Stimulated activated naive B cell treated with anti-CD40 and anti-IgM and Interleukin-4, amounts not matched to agents 10 μg/mL and 1 μg/mL and 100 μg/mL, for 72 hours (primary cell): ENCODE results near the gene ZNF516.

Experiments
- ATAC-seq, 2 donors: fragments of 150-1000 bp; cut with Tn5 transposase; replicated peaks; 2 replicates each; pipeline ENCODE4 v1.10.0; 2021; ENCODE audit warnings: moderate library complexity in 1 of 2
- DNase-seq: peaks from one replicate; pipeline ENCODE4 v3.0.0; 2021
- H3K27ac Mint-ChIP-seq: one replicate; pipeline ENCODE4 v1.8.0; 2022; ENCODE audit warnings: mild to moderate bottlenecking, mixed read lengths
- H3K27me3 Mint-ChIP-seq, 2 donors: one replicate each; pipeline ENCODE4 v1.8.0; 2022; ENCODE audit warnings: mixed read lengths in 2 of 2
- H3K36me3 Mint-ChIP-seq, 2 donors: one replicate each; pipeline ENCODE4 v1.8.0; 2022; ENCODE audit warnings: mixed read lengths in 2 of 2, mild to moderate bottlenecking in 1 of 2
- H3K4me1 Mint-ChIP-seq, 2 donors: one replicate each; pipeline ENCODE4 v1.8.0; 2022; ENCODE audit warnings: mixed read lengths in 2 of 2, mild to moderate bottlenecking in 1 of 2
- H3K4me3 Mint-ChIP-seq, 2 donors: one replicate each; pipeline ENCODE4 v1.8.0; 2022; ENCODE audit warnings: mild to moderate bottlenecking in 2 of 2, mixed read lengths in 2 of 2, moderate library complexity in 1 of 2
- H3K9me3 Mint-ChIP-seq, 2 donors: one replicate each; pipeline ENCODE4 v1.8.0; 2022; ENCODE audit warnings: mixed read lengths in 2 of 2, mild to moderate bottlenecking in 1 of 2

ZNF516 gene

GRCh38 chr18:76350134-76351025 is 144.7 kb downstream of the ZNF516 start:
- ATAC-seq (no peak), DNase-seq (no peak)
- Mint-ChIP-seq H3K9me3 (peaks cover 8 to 11% of the 10 kb centered on the region in 2 donors), H3K4me3 (no peak overlapping the region), H3K36me3 (peaks cover 18 to 19% of the 10 kb centered on the region in 2 donors), H3K27me3 (peaks cover 4 to 13% of the 10 kb centered on the region in 2 donors), H3K4me1 (peaks cover 10 to 11% of the 10 kb centered on the region in 2 donors), H3K27ac (no peak overlapping the region)

DNA sequence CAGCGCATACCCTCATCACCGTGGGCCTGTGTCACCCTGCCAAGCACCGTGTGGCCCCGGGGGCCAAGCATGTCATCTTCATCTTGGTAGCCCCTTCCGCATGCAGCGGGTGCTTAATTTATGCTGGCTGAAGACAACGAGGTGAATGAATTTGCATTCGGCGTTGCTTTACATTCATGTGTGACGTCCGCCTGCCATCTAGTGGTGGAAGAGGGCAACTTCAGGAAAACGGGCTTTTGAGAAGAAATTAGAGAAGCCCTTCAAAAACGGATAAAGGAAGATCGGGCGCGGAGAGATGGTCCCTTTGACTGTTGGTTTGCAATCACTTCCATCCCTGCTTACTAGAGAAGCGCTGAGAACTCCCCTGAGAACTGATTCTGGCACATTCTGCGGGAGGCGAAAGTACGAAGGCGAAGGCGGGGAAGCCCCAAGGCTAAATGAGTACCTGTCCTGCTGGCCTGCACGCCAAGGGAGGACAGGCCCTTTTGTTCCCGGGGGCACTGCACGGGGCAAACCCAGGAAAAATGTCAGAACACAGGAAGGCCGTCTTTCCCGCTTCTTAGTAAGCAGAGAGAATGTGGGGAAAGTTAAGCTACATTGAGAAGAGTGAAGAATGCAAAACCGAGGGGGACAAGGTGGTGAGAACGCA is 145.9 kb downstream of the ZNF516 start:
- peak; percentile 63 to 66 for ATAC-seq

DNA sequence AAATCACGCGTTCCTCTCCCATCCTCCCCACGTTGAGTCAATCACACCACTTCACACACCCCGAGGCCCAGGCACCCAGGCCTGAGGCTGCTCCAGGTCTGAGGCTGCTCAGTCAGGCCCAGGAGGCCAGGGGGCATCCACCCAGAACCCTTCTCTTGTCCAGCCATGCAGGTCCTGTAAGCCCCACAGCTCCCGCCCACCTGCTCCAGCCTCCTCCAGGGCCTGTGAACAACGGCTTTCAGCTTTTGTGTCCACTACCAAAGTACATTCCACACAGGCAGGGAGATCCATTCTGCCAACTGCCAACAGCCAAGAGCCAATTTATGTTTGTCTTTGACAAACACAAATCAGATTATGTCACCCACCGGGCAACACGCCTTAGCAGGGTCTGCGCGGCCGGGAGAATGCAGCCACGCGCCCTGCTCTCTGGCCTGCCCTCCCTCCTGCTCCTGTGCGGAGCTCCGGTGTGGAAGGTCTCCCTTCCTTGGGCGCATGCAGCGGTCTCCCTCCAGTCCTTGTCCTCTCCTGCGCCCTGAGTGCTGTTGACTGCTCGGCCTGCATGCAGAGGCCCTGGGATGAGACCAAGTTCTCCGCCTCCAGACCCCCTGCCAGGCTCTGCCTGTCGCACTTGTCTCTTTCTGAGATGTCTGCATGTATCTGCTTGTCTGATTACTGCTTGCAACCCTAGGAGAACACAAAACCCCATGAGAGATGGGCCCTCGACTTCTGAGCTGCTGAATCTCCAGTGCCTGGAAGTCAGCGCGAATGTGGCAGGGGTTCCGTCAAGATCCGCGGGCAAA is 146.6 kb downstream of the ZNF516 start:
- H3K9me3 Mint-ChIP-seq = peaks cover 1 to 3% of the 10 kb centered on the region in 2 donors
- H3K4me3 Mint-ChIP-seq = peak overlapping the region in 1 of 2 donors; percentile 6
- H3K36me3 Mint-ChIP-seq = peaks cover 6% of the 10 kb centered on the region in 2 donors
- H3K27me3 Mint-ChIP-seq = peaks cover 4 to 13% of the 10 kb centered on the region in 2 donors
- DNase-seq = no peak
- no peak for ATAC-seq
- H3K4me1 Mint-ChIP-seq = peaks cover 10 to 11% of the 10 kb centered on the region in 2 donors
- H3K27ac Mint-ChIP-seq = peak overlapping the region; percentile 52

More for the DNA sequence above, 145.9 kb downstream of the ZNF516 start:
- Mint-ChIP-seq H3K27ac (no peak overlapping the region), H3K4me1 (peaks cover 10 to 11% of the 10 kb centered on the region in 2 donors), H3K36me3 (peaks cover 10 to 12% of the 10 kb centered on the region in 2 donors), H3K27me3 (peaks cover 4 to 13% of the 10 kb centered on the region in 2 donors), H3K9me3 (peaks cover 6 to 8% of the 10 kb centered on the region in 2 donors), H3K4me3 (peak overlapping the region in 1 of 2 donors; percentile 6)
- peak; percentile 38 for DNase-seq

DNA sequence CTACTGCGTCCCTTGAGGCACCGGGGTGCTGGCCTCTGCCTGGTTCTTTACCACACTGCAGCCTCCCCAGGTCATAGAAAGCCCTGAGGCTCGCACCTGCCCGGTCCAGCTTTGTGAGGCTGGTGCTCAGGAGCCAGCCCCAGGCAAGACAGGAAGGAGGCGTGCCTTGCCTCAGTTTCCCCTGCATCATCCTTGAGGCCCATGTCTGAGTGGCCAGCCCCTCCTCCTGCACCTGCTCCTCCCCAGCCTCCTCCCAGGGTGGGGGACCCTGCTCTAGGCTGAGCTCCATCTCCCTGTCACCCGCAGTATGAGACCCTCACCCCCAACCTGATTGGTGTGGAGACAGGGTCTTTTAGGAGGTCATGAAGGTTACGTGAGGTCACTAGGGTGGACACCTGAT is 147.7 kb downstream of the ZNF516 start:
- no peaks in the 10 kb centered on the region for H3K9me3 Mint-ChIP-seq
- ATAC-seq = no peak
- peaks cover 4 to 13% of the 10 kb centered on the region in 2 donors for H3K27me3 Mint-ChIP-seq
- peaks cover 0 to 2% of the 10 kb centered on the region in 2 donors for H3K36me3 Mint-ChIP-seq
- peaks cover 10 to 11% of the 10 kb centered on the region in 2 donors for H3K4me1 Mint-ChIP-seq
- H3K4me3 Mint-ChIP-seq = no peak overlapping the region
- DNase-seq = no peak
- no peak overlapping the region for H3K27ac Mint-ChIP-seq

DNA sequence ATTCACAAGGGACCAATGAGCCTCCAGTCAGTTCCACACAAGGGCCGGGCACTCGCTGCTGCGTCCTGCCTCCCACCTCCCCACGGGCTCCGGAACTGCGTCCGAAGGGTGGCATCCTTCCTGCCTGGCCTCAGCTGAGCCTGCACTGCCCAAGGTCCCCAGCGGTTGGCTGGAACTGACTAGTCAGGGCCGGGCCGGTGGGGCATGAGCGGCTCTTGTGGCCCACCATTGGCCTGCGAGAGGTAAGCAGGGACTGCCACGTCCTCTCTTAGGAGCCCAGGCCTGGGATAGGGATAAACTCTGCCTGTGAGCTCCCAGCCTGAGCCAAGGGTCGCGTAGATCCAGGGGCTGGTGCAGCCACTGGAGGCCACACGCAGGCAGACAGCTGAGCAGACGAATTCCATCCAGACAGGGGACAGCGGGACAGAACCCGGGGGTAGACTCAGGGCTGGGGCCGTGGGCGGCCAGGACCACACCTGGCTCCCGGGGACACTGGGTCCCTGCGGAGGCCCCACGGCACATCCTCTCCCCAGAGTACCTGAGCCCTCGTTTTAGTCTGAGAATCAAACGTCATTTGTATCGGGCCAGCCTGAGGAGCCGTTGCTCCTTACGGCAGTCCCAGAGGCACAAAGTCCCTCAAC is 148.4 kb downstream of the ZNF516 start:
- no peak for DNase-seq
- no peak overlapping the region for H3K4me3 Mint-ChIP-seq
- no peak overlapping the region for H3K27ac Mint-ChIP-seq
- no peaks in the 10 kb centered on the region for H3K36me3 Mint-ChIP-seq
- H3K9me3 Mint-ChIP-seq = no peaks in the 10 kb centered on the region
- H3K4me1 Mint-ChIP-seq = peaks cover 10% of the 10 kb centered on the region in 2 donors
- ATAC-seq = no peak
- peaks cover 4 to 13% of the 10 kb centered on the region in 2 donors for H3K27me3 Mint-ChIP-seq

- peaks cover under 1 to 1% of the 10 kb centered on the region in 2 donors for H3K9me3 Mint-ChIP-seq
- H3K27me3 Mint-ChIP-seq = peaks cover 4 to 13% of the 10 kb centered on the region in 2 donors
- H3K27ac Mint-ChIP-seq = no peak overlapping the region
- no peak overlapping the region for H3K4me3 Mint-ChIP-seq
- H3K4me1 Mint-ChIP-seq = peaks cover 10% of the 10 kb centered on the region in 2 donors
- DNase-seq (no peak), ATAC-seq (no peak)
- H3K36me3 Mint-ChIP-seq = peaks cover 0 to 1% of the 10 kb centered on the region in 2 donors
Observed at GRCh38 chr18:76345901-76346300, 149.1 kb downstream of the ZNF516 start.

DNA sequence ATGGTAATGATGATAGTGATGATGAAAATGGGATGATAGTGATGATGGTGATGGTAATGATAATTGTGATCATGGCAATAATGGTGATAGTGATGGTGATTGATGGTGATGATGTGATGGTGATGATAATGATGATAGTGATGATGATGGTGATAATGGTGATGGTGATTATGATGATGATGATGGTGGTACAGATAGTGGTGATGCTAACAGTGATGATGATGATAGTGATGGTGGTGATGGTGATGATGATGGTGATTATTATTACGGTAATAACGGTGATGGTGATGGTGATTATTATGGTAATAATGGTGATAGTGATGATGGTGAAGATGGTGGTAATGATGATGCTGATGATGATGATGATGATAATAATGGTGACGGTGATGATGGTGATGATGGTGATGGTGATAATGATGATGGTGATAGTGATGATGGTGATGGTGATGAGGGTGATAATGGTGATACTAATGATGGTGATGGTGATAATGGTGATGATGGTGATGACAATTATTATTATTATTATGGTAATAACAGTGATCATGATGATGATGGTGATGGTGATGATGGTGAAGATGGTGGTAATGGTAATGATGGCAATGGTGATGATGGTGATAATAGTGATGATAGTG is 151.0 kb downstream of the ZNF516 start:
- H3K4me1 Mint-ChIP-seq = peaks cover 4 to 5% of the 10 kb centered on the region in 2 donors
- H3K9me3 Mint-ChIP-seq = peaks cover 5 to 6% of the 10 kb centered on the region in 2 donors
- H3K4me3 Mint-ChIP-seq = no peak overlapping the region
- peaks cover 4 to 9% of the 10 kb centered on the region in 2 donors for H3K27me3 Mint-ChIP-seq
- H3K36me3 Mint-ChIP-seq = peaks cover 2 to 10% of the 10 kb centered on the region in 2 donors
- no peak for DNase-seq
- no peak overlapping the region for H3K27ac Mint-ChIP-seq
- ATAC-seq = no peak

DNA sequence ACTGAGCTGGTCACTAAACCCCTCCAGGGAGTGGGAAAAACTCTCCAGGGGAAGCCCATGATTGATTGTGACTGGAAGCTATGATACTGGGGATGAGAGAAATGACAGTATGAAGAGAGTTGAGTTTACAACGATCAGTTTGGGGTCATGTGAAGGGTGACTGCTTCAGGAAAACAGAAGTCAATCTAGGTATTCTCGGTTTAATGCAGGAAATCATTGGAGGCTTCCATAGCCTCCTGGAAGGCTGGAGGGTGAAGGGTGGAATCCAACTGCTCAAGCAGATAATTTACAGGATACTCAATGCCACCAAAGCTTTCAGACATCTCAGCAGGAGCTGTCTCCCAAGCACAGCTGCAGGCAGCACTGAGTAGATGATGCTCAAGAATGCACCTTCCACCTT is 154.6 kb downstream of the ZNF516 start:
- DNase-seq (no peak), ATAC-seq (no peak)
- H3K4me1 Mint-ChIP-seq = no peaks in the 10 kb centered on the region
- H3K4me3 Mint-ChIP-seq = no peak overlapping the region
- no peak overlapping the region for H3K27ac Mint-ChIP-seq
- no peaks in the 10 kb centered on the region for H3K27me3 Mint-ChIP-seq
- peaks cover 2 to 10% of the 10 kb centered on the region in 2 donors for H3K36me3 Mint-ChIP-seq
- peaks cover 5 to 6% of the 10 kb centered on the region in 2 donors for H3K9me3 Mint-ChIP-seq

GRCh38 chr18:76339246-76339620 is 155.8 kb downstream of the ZNF516 start:
- H3K27ac Mint-ChIP-seq = no peak overlapping the region
- ATAC-seq (no peak), DNase-seq (no peak)
- no peaks in the 10 kb centered on the region for H3K4me1 Mint-ChIP-seq
- no peaks in the 10 kb centered on the region for H3K27me3 Mint-ChIP-seq
- peaks cover 5 to 6% of the 10 kb centered on the region in 2 donors for H3K9me3 Mint-ChIP-seq
- H3K36me3 Mint-ChIP-seq = peaks cover 2 to 10% of the 10 kb centered on the region in 2 donors
- H3K4me3 Mint-ChIP-seq = no peak overlapping the region

- Mint-ChIP-seq H3K9me3 (peaks cover 5 to 6% of the 10 kb centered on the region in 2 donors), H3K4me1 (no peaks in the 10 kb centered on the region), H3K27me3 (no peaks in the 10 kb centered on the region), H3K36me3 (peaks cover 2 to 10% of the 10 kb centered on the region in 2 donors), H3K27ac (no peak overlapping the region), H3K4me3 (no peak overlapping the region)
- no peak for ATAC-seq
- no peak for DNase-seq
Observed at GRCh38 chr18:76338619-76339245, 156.3 kb downstream of the ZNF516 start.

GRCh38 chr18:76338088-76338487 is 157.0 kb downstream of the ZNF516 start:
- DNase-seq (no peak), ATAC-seq (no peak)
- H3K4me3 Mint-ChIP-seq = no peak overlapping the region
- H3K9me3 Mint-ChIP-seq = peaks cover 6 to 9% of the 10 kb centered on the region in 2 donors
- H3K27ac Mint-ChIP-seq = no peak overlapping the region
- H3K36me3 Mint-ChIP-seq = peaks cover 2 to 10% of the 10 kb centered on the region in 2 donors
- H3K27me3 Mint-ChIP-seq = no peaks in the 10 kb centered on the region
- no peaks in the 10 kb centered on the region for H3K4me1 Mint-ChIP-seq

DNA sequence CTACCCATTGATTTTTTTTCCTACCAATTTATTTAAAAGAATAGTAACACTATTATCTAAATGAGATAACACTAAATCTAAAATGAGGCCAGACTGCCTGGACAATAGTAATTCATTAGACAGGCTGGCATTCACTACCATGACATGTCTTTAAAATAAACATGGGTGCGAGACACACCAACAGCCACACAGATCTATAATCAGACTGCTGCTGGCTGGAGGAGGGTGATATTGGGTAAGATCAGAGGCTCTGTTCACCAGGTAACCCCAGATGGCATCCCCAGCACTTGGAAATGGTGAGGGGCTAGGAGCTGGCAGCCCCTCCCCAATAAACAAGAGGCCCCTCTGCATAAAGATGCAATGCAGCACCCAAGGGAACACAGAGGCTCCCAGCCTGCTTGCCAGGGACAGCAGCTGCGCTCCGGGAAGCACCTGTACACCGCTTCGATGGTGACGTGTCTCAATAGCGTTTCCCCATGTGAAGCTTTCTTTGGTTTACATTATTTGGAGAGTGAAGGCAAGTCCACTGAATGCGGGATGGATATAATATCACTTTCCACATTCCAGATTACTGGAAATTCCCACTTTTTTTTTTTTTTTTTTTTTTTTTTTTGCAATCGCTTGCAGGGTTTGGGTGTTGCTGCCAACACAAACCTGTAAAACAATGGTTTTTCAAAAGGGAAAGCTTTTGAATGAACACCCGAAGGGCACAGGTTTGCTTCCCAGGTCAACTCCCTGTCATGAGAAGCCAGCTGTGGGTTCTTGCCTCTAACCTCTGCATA is 159.0 kb downstream of the ZNF516 start:
- Mint-ChIP-seq H3K27ac (no peak overlapping the region), H3K36me3 (peaks cover 2 to 14% of the 10 kb centered on the region in 2 donors), H3K4me3 (no peak overlapping the region), H3K4me1 (no peaks in the 10 kb centered on the region), H3K27me3 (no peaks in the 10 kb centered on the region), H3K9me3 (peaks cover 13 to 17% of the 10 kb centered on the region in 2 donors)
- ATAC-seq (no peak), DNase-seq (no peak)
